ENCODE data around the gene DDX42.

DNA sequence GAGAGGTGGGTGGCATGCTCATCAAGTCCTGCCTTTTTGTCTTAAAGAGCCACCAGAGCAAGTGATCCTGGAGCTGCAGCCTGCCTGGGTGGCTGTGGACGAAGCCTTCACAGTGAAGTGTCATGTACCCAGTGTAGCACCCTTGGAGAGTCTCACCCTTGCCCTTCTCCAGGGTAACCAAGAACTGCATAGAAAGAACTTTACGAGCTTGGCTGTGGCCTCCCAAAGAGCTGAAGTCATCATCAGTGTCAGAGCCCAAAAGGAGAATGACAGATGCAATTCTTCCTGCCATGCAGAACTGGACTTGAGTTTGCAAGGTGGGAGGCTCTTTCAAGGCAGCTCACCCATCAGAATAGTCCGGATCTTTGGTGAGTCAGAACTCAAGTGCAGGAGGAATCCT lies 85.3 kb downstream of the DDX42 start:
- TF ChIP-seq, protein P1, sequence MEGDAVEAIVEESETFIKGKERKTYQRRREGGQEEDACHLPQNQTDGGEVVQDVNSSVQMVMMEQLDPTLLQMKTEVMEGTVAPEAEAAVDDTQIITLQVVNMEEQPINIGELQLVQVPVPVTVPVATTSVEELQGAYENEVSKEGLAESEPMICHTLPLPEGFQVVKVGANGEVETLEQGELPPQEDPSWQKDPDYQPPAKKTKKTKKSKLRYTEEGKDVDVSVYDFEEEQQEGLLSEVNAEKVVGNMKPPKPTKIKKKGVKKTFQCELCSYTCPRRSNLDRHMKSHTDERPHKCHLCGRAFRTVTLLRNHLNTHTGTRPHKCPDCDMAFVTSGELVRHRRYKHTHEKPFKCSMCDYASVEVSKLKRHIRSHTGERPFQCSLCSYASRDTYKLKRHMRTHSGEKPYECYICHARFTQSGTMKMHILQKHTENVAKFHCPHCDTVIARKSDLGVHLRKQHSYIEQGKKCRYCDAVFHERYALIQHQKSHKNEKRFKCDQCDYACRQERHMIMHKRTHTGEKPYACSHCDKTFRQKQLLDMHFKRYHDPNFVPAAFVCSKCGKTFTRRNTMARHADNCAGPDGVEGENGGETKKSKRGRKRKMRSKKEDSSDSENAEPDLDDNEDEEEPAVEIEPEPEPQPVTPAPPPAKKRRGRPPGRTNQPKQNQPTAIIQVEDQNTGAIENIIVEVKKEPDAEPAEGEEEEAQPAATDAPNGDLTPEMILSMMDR (IDR thresholded peaks at IDR 0.05), result no peak
- no peak for TF ChIP-seq EZH2 (IDR thresholded peaks at IDR 0.05; ENCODE audit: borderline replicate concordance, insufficient read depth, low read depth, low read length, poor library complexity, severe bottlenecking)
